HUES48 (cell line): Measurements from ENCODE around the gene REV1.
A peak's percentile ranks its signal among the peaks of the same experiment; 100 is the strongest.

Experiments used
- H3K27ac ChIP-seq: one replicate; pipeline ENCODE4 v1.7.0; 2013; ENCODE audit warnings: low read depth, low read length, inconsistent platforms
- H3K27me3 ChIP-seq: 2 replicates; pipeline ENCODE4 v1.6.1; 2013; ENCODE audit warnings: mild to moderate bottlenecking, low read length; ENCODE audit not compliant: control insufficient read depth, insufficient read depth
- H3K36me3 ChIP-seq: 2 replicates; pipeline ENCODE4 v1.6.1; 2013; ENCODE audit warnings: low read length; ENCODE audit not compliant: control insufficient read depth, insufficient read depth
- H3K4me1 ChIP-seq: 2 replicates; pipeline ENCODE4 v1.6.1; 2013; ENCODE audit warnings: mild to moderate bottlenecking, low read length; ENCODE audit not compliant: control insufficient read depth, insufficient read depth
- H3K4me3 ChIP-seq: 2 replicates; pipeline ENCODE4 v1.5.1; 2013; ENCODE audit warnings: mild to moderate bottlenecking, low read depth, low read length
- H3K9ac ChIP-seq: 2 replicates; pipeline ENCODE4 v1.6.1; 2013; ENCODE audit warnings: mild to moderate bottlenecking, low read depth, low read length, moderate library complexity
- H3K9me3 ChIP-seq: 2 replicates; pipeline ENCODE4 v1.6.1; 2013; ENCODE audit warnings: low read length; ENCODE audit not compliant: control insufficient read depth, insufficient read depth

REV1 gene

DNA sequence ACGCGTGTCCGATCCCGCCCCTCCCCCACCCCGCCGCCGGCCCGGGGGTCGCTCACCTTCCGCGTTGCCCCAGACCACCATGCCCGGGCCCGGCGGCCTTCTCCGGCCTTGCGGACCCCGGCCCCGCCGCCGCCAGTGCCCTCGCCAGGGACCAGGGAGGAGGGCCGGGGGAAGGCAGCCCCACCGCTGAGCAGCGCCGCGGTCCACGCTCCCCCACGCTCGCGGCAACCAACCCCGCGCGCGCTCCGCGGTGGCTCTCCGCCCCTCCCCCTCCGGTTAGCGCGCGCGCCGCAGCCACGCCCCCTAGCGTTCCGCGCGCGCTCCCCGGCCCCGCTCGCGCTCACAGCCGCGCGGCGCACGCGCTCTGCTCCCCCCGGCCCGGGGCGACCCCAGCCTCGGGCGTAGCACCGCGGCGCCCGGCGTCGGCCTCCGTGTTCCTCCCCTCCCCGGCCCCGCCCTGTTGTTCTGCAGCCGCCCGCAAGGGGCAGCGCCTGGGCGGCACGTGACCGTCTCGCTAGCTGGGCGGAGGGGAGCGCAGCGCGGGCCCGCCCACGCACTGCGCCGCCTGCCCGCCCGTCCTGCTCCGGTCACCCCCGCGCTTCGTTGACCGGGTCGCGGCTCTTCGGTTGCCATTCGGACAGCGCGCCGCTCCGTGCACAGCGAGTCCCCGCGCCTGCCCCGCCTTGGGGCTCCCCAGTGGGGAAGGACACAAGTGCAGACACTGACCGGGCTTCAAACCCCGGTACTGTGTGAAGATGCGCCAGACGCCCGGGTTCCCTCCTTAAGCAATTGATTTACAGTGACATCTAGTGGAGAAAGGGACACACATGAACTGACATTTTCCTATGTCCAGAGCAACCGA, at the start of gene REV1:
TSS of gene REV1 (minus strand) at position 257 of the 862 bp plus-strand sequence. CDS start 25,042 bp downstream, outside the sequence.
- Histone ChIP-seq H3K4me3 (peak within 1 kb of the TSS; percentile 93), H3K4me1 (peaks cover 31% of the 10 kb centered on the region), H3K27ac (peak within 1 kb of the TSS; percentile 93), H3K27me3 (no peaks in the 10 kb centered on the region), H3K9me3 (no peaks in the 10 kb centered on the region), H3K36me3 (no peaks in the 10 kb centered on the region; the same call in 1 of the 2 replicates), H3K9ac (peak within 1 kb of the TSS; percentile 90)

DNA sequence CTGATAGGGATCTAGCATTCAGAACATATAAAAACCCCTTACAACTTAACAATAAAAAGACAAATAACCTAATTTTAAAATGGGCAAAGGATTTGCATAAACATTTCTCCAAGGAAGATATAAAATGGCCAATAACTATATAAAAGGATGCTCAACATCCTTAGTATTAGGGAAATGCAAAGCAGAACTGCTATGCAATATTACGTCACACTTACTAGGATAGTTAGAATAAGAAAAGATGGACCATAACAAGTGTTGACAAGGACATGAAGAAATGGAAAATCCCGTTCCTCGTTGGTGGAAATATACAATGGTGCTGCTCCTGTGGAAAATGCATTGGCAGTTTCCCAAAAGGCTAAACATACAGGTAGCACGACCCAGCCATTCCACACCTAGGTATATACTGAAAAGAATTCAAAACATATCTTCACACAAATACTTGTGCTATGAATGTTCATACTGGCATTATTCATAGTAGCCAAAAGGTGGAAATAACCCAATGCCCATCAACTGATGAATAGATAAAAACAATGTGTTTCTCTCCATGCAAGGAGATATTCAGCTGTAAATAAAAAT, 48.2 kb upstream of the REV1 start:
- Histone ChIP-seq H3K27me3 (no peaks in the 10 kb centered on the region), H3K36me3 (no peaks in the 10 kb centered on the region), H3K9me3 (no peaks in the 10 kb centered on the region), H3K4me3 (no peak overlapping the region), H3K4me1 (no peaks in the 10 kb centered on the region), H3K27ac (no peak overlapping the region), H3K9ac (no peak overlapping the region)

DNA sequence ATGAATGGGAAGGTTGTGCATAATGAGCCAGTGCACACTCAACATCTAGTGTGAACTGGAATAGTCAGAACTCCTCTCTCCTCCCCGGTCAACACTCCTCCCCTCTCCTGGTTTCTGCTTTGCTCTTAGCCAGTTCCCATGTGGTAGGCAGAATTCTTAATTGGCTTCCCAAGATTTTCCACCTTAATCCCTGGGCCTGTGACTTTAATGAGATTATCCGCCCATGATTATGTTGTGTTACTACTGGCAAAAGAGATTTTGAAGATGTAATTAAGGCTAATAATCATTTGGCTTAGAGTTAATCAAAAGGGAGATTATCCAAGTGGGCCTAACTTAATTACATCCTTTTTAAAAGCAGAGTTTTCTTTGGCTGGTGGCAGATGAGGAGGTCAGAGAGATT, 34.2 kb upstream of the REV1 start:
- no peaks in the 10 kb centered on the region for H3K36me3 ChIP-seq
- H3K9ac ChIP-seq = no peak overlapping the region
- no peaks in the 10 kb centered on the region for H3K4me1 ChIP-seq
- no peaks in the 10 kb centered on the region for H3K27me3 ChIP-seq
- H3K27ac ChIP-seq = no peak overlapping the region
- H3K9me3 ChIP-seq = no peaks in the 10 kb centered on the region
- no peak overlapping the region for H3K4me3 ChIP-seq

DNA sequence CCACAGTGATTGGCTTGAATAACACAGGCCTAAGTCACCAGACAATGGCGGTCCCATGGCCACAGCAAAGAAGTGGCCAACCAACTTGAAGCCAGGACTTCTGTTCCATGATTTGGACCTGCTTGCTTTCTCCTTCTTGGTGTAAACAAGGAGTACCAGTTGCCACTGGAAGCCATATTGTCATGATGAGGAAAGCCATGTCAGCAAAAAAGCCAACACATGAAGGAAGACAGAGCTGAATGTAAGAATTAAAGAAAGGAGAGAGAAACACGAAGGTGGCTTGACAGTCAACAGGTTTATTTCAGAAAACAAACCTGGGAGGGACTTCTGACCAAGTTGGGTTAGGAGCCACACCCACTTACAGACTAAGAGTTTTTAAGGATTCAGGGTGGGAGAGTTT, 32.3 kb upstream of the REV1 start:
- H3K36me3 ChIP-seq = no peaks in the 10 kb centered on the region
- H3K27ac ChIP-seq = no peak overlapping the region
- no peak overlapping the region for H3K4me3 ChIP-seq
- H3K9ac ChIP-seq = no peak overlapping the region
- H3K4me1 ChIP-seq = no peaks in the 10 kb centered on the region
- H3K27me3 ChIP-seq = no peaks in the 10 kb centered on the region
- H3K9me3 ChIP-seq = no peaks in the 10 kb centered on the region

DNA sequence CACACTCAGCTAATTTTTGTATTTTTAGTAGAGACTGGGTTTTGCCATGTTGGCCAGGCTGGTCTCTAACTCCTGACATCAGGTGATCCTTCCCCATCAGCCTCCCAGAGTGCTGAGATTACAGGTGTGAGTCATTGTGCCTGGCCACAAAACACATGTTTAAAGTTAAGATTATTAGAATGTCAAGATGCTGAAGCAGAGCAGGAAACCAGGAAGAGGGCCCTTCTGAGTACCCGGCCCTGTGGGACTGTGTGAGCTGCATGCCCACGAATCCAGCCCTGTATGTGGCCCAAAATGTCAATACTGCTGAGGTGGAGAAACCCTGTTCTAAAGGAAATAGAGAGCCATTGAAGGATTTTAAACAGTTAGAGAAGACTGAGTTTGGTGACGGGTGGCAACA, 31.0 kb upstream of the REV1 start:
- Histone ChIP-seq H3K9me3 (no peaks in the 10 kb centered on the region), H3K27me3 (no peaks in the 10 kb centered on the region), H3K4me3 (no peak overlapping the region), H3K27ac (no peak overlapping the region), H3K36me3 (no peaks in the 10 kb centered on the region), H3K4me1 (no peaks in the 10 kb centered on the region), H3K9ac (no peak overlapping the region)

DNA sequence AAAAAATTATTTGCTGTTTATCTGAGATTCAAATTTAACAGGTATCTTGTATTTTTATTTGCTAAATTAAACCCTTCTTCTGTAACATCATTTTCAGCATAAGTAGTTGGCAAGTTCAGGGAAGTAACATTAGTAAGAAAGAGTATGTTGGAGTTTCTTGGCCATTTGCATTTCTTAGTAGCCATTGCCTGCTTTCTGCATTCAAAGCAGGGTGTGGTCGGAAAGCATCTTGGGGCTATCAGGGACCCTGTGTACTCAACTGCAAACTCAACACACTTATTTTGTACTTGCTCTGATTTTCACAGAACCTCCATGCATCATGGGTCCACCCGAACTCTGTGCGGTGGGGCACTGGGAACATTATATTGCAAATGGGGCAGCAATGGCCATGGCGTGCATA, 30.4 kb upstream of the REV1 start:
- Histone ChIP-seq H3K9me3 (no peaks in the 10 kb centered on the region), H3K4me1 (no peaks in the 10 kb centered on the region), H3K27ac (no peak overlapping the region), H3K36me3 (no peaks in the 10 kb centered on the region), H3K4me3 (no peak overlapping the region), H3K27me3 (no peaks in the 10 kb centered on the region), H3K9ac (no peak overlapping the region)

DNA sequence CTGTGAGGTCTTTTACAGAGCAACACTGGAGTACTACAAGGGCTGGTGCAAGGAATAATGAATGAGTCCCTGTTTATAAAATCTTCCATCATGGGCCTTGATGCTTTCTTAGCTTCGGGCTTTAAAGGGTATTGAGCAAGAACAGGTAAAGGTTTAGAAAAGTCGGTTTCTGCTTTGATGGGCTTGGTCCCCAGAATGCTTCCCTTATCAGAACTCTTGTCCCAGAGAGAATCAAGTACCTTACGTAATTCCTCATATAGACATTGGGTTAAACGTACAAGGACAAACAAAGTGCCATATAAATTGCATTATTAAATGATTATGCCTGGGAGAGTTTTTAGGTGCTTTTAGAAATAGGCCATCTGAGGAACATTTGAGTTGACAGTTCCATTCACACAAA, 24.5 kb upstream of the REV1 start:
- Histone ChIP-seq H3K27ac (no peak overlapping the region), H3K27me3 (no peaks in the 10 kb centered on the region), H3K9me3 (no peaks in the 10 kb centered on the region), H3K36me3 (no peaks in the 10 kb centered on the region), H3K9ac (no peak overlapping the region), H3K4me1 (no peaks in the 10 kb centered on the region), H3K4me3 (no peak overlapping the region)

DNA sequence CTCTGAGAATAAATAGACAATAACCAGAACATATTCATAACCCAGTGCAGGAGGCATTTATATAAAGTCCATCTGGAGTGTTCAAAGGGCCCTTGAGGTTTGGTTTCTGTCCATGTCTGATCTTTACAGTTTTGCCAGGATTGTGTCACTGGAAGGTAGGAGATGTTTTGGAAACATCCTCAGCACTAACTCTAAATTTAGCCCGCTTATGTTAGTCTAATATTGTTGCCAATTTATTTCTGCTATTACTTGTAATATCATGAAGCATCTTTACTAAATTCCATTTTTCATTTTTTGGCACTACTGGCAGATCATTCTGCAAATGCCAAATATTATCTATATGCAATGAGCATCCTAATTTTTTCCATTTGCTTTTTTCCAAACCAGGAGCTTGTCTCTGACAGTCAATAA, 22.4 kb upstream of the REV1 start:
- Histone ChIP-seq H3K4me3 (no peak overlapping the region), H3K27me3 (no peaks in the 10 kb centered on the region), H3K9ac (no peak overlapping the region), H3K36me3 (no peaks in the 10 kb centered on the region), H3K9me3 (no peaks in the 10 kb centered on the region), H3K27ac (no peak overlapping the region), H3K4me1 (no peaks in the 10 kb centered on the region)

DNA sequence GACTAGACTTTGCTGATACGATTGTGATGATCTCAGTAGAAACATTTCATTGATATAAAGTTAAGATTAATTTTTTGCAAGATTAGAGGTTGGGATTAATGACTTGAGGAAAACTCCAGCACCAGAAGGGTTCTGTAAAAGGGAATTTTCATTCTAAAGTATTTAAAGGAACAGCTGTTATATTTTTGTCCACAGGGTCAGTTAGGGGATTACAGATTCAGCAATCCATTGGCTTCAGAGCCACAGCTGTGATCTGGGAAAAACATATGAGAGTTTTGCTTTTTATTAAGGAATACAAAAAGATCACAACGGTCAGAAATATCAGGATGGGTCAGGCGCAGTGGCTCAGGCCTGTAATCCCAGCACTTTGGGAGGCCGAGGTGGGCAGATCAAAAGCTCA, 19.6 kb upstream of the REV1 start:
- H3K4me1 ChIP-seq = no peaks in the 10 kb centered on the region
- H3K9me3 ChIP-seq = no peaks in the 10 kb centered on the region
- no peak overlapping the region for H3K27ac ChIP-seq
- H3K27me3 ChIP-seq = no peaks in the 10 kb centered on the region
- no peak overlapping the region for H3K4me3 ChIP-seq
- H3K36me3 ChIP-seq = no peaks in the 10 kb centered on the region
- no peak overlapping the region for H3K9ac ChIP-seq

DNA sequence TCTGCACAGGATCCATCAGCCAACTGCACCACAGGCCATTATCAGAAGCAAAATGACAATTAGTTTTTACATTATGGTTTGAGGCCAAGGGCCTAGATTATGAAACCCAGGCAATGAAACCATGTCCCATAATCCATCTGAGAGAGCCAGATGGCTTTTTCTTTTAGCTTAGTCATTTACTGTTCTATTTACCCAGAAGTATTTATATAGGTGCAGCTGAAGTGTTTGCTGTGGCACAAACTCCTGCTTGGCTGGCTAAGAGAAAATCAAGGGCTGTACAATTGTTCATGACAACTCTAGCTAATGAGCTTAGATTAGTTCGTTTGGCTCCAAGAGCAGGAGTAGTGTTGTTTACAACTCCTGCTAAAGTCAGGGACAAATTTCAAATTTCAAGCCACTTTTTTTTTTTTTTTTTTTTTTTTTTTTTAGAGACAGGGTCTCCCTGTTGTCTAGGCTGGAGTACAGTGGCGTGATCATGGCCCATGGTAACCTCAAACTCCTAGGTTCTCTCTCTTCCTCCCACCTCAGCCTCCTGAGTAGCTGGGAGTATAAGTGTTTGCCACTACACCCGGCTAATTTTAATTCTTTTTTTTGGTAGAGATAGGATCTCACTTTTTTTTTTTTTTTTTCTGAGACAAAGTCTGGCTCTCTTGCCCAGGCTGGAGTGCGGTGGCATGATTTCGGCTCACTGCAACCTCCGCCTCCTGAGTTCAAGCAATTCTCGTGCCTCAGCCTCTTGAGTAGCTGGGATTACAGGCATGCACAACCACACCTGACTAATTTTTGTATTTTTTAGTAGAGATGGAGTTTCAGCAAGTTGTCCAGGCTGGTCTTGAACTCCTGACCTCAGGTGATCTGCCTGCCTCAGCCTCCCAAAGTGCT, 18.4 kb upstream of the REV1 start:
- no peaks in the 10 kb centered on the region for H3K27me3 ChIP-seq
- no peak overlapping the region for H3K9ac ChIP-seq
- no peak overlapping the region for H3K4me3 ChIP-seq
- no peak overlapping the region for H3K27ac ChIP-seq
- no peaks in the 10 kb centered on the region for H3K9me3 ChIP-seq
- no peaks in the 10 kb centered on the region for H3K36me3 ChIP-seq
- H3K4me1 ChIP-seq = no peaks in the 10 kb centered on the region
